Heart left ventricle (tissue), 16 donors: ENCODE measurements around the gene DCAKD. TPM values are rescaled to one million over a fixed set of nuclear protein-coding genes. Genes with fewer than 3 reads are reported as not detected.

Experiments used
- ATAC-seq, 4 donors: fragments of 200-7000 bp; cut with Tn5 transposase; one replicate each; pipeline ENCODE4 v1.9.1; 2020 to 2022; ENCODE audit warnings: moderate library complexity in 4 of 4, mild to moderate bottlenecking in 3 of 4, moderate number of reproducible peaks in 1 of 4
- DNase-seq, 5 donors: peaks; one replicate each; pipeline ENCODE4 v3.0.0-alpha.2; 2020
- H3K27ac ChIP-seq, 12 donors: fragments of 200-600 bp; sonication (generic) in 4 of 12; one replicate each; pipeline versions ENCODE4 v1.5.0 to v1.8.0; 2016 to 2022; ENCODE audit warnings: mild to moderate bottlenecking in 2 of 12
- H3K27me3 ChIP-seq, 9 donors: fragments of 200-600 bp; sonication (generic) in 2 of 9; one replicate each; pipeline versions ENCODE4 v1.5.1 to v1.8.0; 2016 to 2022; ENCODE audit warnings: mild to moderate bottlenecking in 3 of 9
- H3K36me3 ChIP-seq, 9 donors: fragments of 200-600 bp; sonication (generic) in 2 of 9; one replicate each; pipeline versions ENCODE4 v1.5.0 to v1.8.0; 2018 to 2022; ENCODE audit warnings: mild to moderate bottlenecking in 2 of 9
- H3K4me1 ChIP-seq, 12 donors: fragments of 200-600 bp; sonication (generic) in 4 of 12; one replicate each; pipeline versions ENCODE4 v1.5.0 to v1.8.0; 2016 to 2022; ENCODE audit warnings: mild to moderate bottlenecking in 3 of 12
- H3K4me3 ChIP-seq, 12 donors: fragments of 200-600 bp; sonication (generic) in 4 of 12; one replicate each; pipeline versions ENCODE4 v1.5.0 to v1.8.0; 2017 to 2022; ENCODE audit warnings: mild to moderate bottlenecking in 9 of 12, moderate library complexity in 4 of 12
- H3K9me3 ChIP-seq, 12 donors: fragments of 200-600 bp; sonication (generic) in 4 of 12; one replicate each; pipeline versions ENCODE4 v1.5.0 to v1.8.0; 2016 to 2022; ENCODE audit warnings: mild to moderate bottlenecking in 1 of 12
- POLR2A ChIP-seq, 2 donors: fragments of 450-650 bp; IDR thresholded peaks; one replicate each; pipeline ENCODE4 v1.6.1; 2017; ENCODE audit warnings: antibody characterized with exemption in 2 of 2, mild to moderate bottlenecking in 2 of 2, moderate library complexity in 2 of 2
- WGBS, 4 donors: extraction: QIAGEN DNeasy Blood & Tissue Kit in 2 of 4; methylation state at CpG; one replicate each; pipeline versions ENCODE4 v1.1.5 to v1.1.7; 2013 to 2018; 5-methylcytosine and 5-hydroxymethylcytosine counted together
- intact Hi-C, 10 donors: fragments of 100-400 bp; cut with DNase I; formaldehyde crosslinking; loops; one replicate each; pipeline versions ENCODE4 v1.11.1 to v1.14.2; 2022
- polyA plus RNA-seq, 2 donors: library from polyadenylated mRNA; stranded (reverse); fragments of 200-250 nt; gene quantifications; one replicate each; pipeline ENCODE4 v1.2.3, GENCODE V29; 2013
- total RNA-seq, 9 donors: library from RNA; depleted of rRNA in 2 of 9; stranded (reverse); fragments of >200 nt in 2 of 9; fragmentation: NEBNext Ultra II Directional in 3 of 9; extraction: Animal tissue kit (Norgen Biotek cat#: 25700) in 3 of 9; gene quantifications; one replicate each; pipeline versions ENCODE4 v1.1.0 to v1.2.4, GENCODE V29; 2016 to 2023
- TF ChIP-seq, protein P1 (sequence below), 12 donors: fragments of 200-600 bp; sonication (generic) in 4 of 12; IDR thresholded peaks; one replicate each; pipeline versions ENCODE4 v1.5.0 to v1.8.0; 2018 to 2022; ENCODE audit warnings: antibody characterized with exemption in 12 of 12, mild to moderate bottlenecking in 5 of 12
- donor health status: ischemic (EF 13 %, LVEDD 7.1; RV severe dilation, severe dysfunction).
- donor health status: healthy with polysubstance abuse.
- donor health status: DM: no; HTN: yes; CAD: no.
- donor health status: DM: no; HTN: no; CAD: no.
- donor health status: ischemic (EF 25% LVEDD 6.9; RV normal size, moderate dysfunction).
- donor health status: ischemic (EF 25% LVEDD 5.7; RV mildly dilated, moderate dysfunction).
- donor health status: healthy.
- donor health status: DM: yes; HTN: yes; CAD: no.
- donor health status: ischemic (EF 35%, LVEDD 5.7; RV mildly dilated, moderate dysfunction).
- donor health status: nonischemic (EF 11% LVEDD 7.7; RV severe dilation, severe dysfunction).
- donor health status: DM: yes; HTN: yes; CAD: no.
- donor health status: PGD.
- donor health status: ischemic (EF 29% LVEDD 5.4; RV normal size, mild dysfunction).
- donor health status: nonischemic (EF 23%, LVEDD 6.1; RV moderate dilation, normal function).

DCAKD gene
- total and polyA plus RNA-seq, 11 donors = 15.3 to 60.9 (median 32.4) TPM

GRCh38 chr17:45006927-45007461 lies 44.4 kb downstream of the DCAKD start:
- TF ChIP-seq, protein P1, sequence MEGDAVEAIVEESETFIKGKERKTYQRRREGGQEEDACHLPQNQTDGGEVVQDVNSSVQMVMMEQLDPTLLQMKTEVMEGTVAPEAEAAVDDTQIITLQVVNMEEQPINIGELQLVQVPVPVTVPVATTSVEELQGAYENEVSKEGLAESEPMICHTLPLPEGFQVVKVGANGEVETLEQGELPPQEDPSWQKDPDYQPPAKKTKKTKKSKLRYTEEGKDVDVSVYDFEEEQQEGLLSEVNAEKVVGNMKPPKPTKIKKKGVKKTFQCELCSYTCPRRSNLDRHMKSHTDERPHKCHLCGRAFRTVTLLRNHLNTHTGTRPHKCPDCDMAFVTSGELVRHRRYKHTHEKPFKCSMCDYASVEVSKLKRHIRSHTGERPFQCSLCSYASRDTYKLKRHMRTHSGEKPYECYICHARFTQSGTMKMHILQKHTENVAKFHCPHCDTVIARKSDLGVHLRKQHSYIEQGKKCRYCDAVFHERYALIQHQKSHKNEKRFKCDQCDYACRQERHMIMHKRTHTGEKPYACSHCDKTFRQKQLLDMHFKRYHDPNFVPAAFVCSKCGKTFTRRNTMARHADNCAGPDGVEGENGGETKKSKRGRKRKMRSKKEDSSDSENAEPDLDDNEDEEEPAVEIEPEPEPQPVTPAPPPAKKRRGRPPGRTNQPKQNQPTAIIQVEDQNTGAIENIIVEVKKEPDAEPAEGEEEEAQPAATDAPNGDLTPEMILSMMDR (IDR thresholded peaks at IDR 0.05) = no peak
- TF ChIP-seq POLR2A (IDR thresholded peaks at IDR 0.05) = no peak
- no peak overlapping the region for H3K27ac ChIP-seq
- intact Hi-C loops = no loop called here
- no peaks in the 10 kb centered on the region for H3K9me3 ChIP-seq
- ATAC-seq = no peak
- peaks cover 0 to 5% (median 0%) of the 10 kb centered on the region in 9 donors for H3K27me3 ChIP-seq
- 40 to 60% (median 45%) methylated on average over 9 to 10 of the region's 10 CpGs for WGBS, 4 donors
- H3K36me3 ChIP-seq = no peaks in the 10 kb centered on the region
- no peak for DNase-seq
- H3K4me3 ChIP-seq = no peak overlapping the region
- no peaks in the 10 kb centered on the region for H3K4me1 ChIP-seq

- H3K4me1 ChIP-seq = no peaks in the 10 kb centered on the region
- WGBS, 4 donors = 70 to 90% (median 78%) methylated on average over 2 of the region's 2 CpGs
- H3K4me3 ChIP-seq = no peak overlapping the region
- ATAC-seq (no peak), DNase-seq (no peak)
- H3K36me3 ChIP-seq = no peaks in the 10 kb centered on the region
- intact Hi-C loops = no loop called here
- no peak for TF ChIP-seq POLR2A (IDR thresholded peaks at IDR 0.05)
- TF ChIP-seq, protein P1 (IDR thresholded peaks at IDR 0.05) = no peak
- peaks cover 0 to 5% (median 0%) of the 10 kb centered on the region in 9 donors for H3K27me3 ChIP-seq
- no peak overlapping the region for H3K27ac ChIP-seq
- no peaks in the 10 kb centered on the region for H3K9me3 ChIP-seq
Observed at GRCh38 chr17:45005700-45006099, 45.7 kb downstream of the DCAKD start.

- intact Hi-C loops = no loop called here
- no peaks in the 10 kb centered on the region for H3K4me1 ChIP-seq
- 85 to 95% (median 89%) methylated on average over 3 of the region's 3 CpGs for WGBS, 4 donors
Observed at GRCh38 chr17:45004388-45004787, 47.0 kb downstream of the DCAKD start.

DNA sequence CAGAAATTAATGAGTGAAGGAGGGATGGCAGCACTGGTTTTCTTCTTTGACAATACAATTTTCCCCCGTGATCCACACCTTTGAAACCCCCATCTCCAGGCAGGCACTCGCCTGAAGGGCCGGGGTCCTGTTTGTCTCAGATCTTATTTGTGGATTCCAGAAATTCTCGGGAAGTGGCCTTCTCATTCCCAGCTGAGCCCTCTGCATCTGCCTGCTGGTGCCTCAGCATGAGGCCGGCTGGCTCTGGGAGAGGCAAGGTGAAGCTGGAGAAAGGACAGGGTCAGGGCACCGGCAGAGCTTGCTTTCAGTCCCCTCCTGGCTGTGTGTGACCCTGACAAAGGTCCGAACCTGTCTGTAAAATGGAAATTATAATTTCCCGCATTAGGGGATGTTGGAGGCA lies 47.6 kb downstream of the DCAKD start:
- H3K4me3 ChIP-seq = no peak overlapping the region
- peaks cover 0 to 12% (median 3%) of the 10 kb centered on the region in 12 donors for H3K9me3 ChIP-seq
- no peak for TF ChIP-seq POLR2A (IDR thresholded peaks at IDR 0.05)
- TF ChIP-seq, protein P1 (IDR thresholded peaks at IDR 0.05) = no peak
- H3K36me3 ChIP-seq = no peaks in the 10 kb centered on the region
- intact Hi-C loops = no loop called here
- 56 to 65% (median 60%) methylated on average over 8 of the region's 8 CpGs for WGBS, 4 donors
- DNase-seq (no peak), ATAC-seq (no peak)
- H3K27ac ChIP-seq = no peak overlapping the region
- no peaks in the 10 kb centered on the region for H3K4me1 ChIP-seq
- peaks cover 0 to 5% (median 0%) of the 10 kb centered on the region in 9 donors for H3K27me3 ChIP-seq

More at GRCh38 chr17:45004388-45004787, 47.0 kb downstream of the DCAKD start:
- DNase-seq (no peak), ATAC-seq (no peak)
- Histone ChIP-seq H3K27me3 (peaks cover 0 to 5% (median 0%) of the 10 kb centered on the region in 9 donors), H3K27ac (no peak overlapping the region), H3K9me3 (peaks cover 0 to 8% (median under 1%) of the 10 kb centered on the region in 12 donors), H3K4me3 (no peak overlapping the region), H3K36me3 (no peaks in the 10 kb centered on the region)
- TF ChIP-seq, protein P1 (IDR thresholded peaks at IDR 0.05) = no peak
- TF ChIP-seq POLR2A (IDR thresholded peaks at IDR 0.05) = no peak
